AG04450 (cell line): Measurements from ENCODE around the gene PXDN. TPM values are rescaled to one million over a fixed set of nuclear protein-coding genes. Genes with fewer than 3 reads are reported as not detected.

Source experiments
- CTCF ChIA-PET: fragments of 300-600, 350-600 bp; formaldehyde crosslinking; extraction: SDS; loops from one replicate; lab custom pipeline; 2022; ENCODE audit warnings: antibody characterized with exemption, inconsistent platforms; lab: Charles Lee
- POLR2A ChIA-PET: fragments of 350-600 bp; formaldehyde crosslinking; extraction: SDS; loops from one replicate; lab custom pipeline; 2021; ENCODE audit warnings: antibody characterized with exemption, inconsistent platforms; lab: Yijun Ruan, JAX
- DNase-seq: peaks from one replicate; pipeline ENCODE4 v3.0.0-alpha.2; 2011; ENCODE audit warnings: low read depth, low spot score
- H3K27ac ChIP-seq: one replicate; pipeline ENCODE4 v1.5.1; 2012; ENCODE audit warnings: low read depth, low read length, control low read depth
- H3K27me3 ChIP-seq: one replicate; pipeline ENCODE4 v1.6.0; 2012; ENCODE audit warnings: low read length; ENCODE audit not compliant: control insufficient read depth, insufficient read depth
- H3K4me3 ChIP-seq: 2 replicates; pipeline ENCODE4 v1.5.1; 2011; ENCODE audit warnings: mild to moderate bottlenecking, low read depth, low read length, control low read depth
- H3K9me3 ChIP-seq: 2 replicates; pipeline ENCODE4 v1.5.1; 2012; ENCODE audit warnings: low read length; ENCODE audit not compliant: control insufficient read depth, insufficient read depth
- CTCF ChIP-seq: IDR thresholded peaks from 2 replicates; pipeline ENCODE4 v1.5.1; 2011; ENCODE audit warnings: low read depth, low read length, control low read depth, inconsistent platforms
- polyA plus RNA-seq: library from polyadenylated mRNA; depleted of rRNA; stranded (reverse); fragments of >200 nt; gene quantifications from 2 replicates; pipeline ENCODE4 v1.2.3, GENCODE V29; 2011

Gene PXDN
- polyA plus RNA-seq, 1 experiment = 271 TPM

- TF ChIP-seq CTCF = no peak
- CTCF ChIA-PET = interaction anchor here (0.8 to 3.2 kb wide), 20 partner anchors 16 to 798 kb away, joined by 3 to 53 read pairs (median 9); no protein-coding TSS in a partner anchor
- H3K9me3 ChIP-seq = peaks cover 13% of the 10 kb centered on the region
- H3K27ac ChIP-seq = no peak overlapping the region
- peaks cover 4% of the 10 kb centered on the region for H3K27me3 ChIP-seq
- H3K4me3 ChIP-seq = no peak overlapping the region
- no peak for DNase-seq
- POLR2A ChIA-PET = interaction anchor here (1.6 kb wide), 1 partner anchor 21 kb away, joined by 10 read pairs; no protein-coding TSS in a partner anchor
Measured at GRCh38 chr2:1751767-1752725, 7.7 kb upstream of the PXDN start.

GRCh38 chr2:1750933-1751766 lies 6.8 kb upstream of the PXDN start:
- POLR2A ChIA-PET = interaction anchor here (0.5 to 1.6 kb wide), 5 partner anchors 20 to 124 kb away, joined by 3 to 15 read pairs (median 4); no protein-coding TSS in a partner anchor
- CTCF ChIA-PET = interaction anchor here (0.6 to 2.3 kb wide), 50 partner anchors 9 to 1635 kb away, joined by 3 to 53 read pairs (median 6); no protein-coding TSS in a partner anchor
- H3K4me3 ChIP-seq = no peak overlapping the region
- H3K9me3 ChIP-seq = peaks cover 13% of the 10 kb centered on the region
- peak; percentile 72 for DNase-seq
- H3K27ac ChIP-seq = no peak overlapping the region
- H3K27me3 ChIP-seq = peaks cover 4% of the 10 kb centered on the region
- TF ChIP-seq CTCF = peak; percentile 95

GRCh38 chr2:1750270-1750932 lies 6.1 kb upstream of the PXDN start:
- TF ChIP-seq CTCF = no peak
- CTCF ChIA-PET = interaction anchor here (0.6 to 2.3 kb wide), 50 partner anchors 8 to 1636 kb away, joined by 3 to 53 read pairs (median 6); no protein-coding TSS in a partner anchor
- POLR2A ChIA-PET = interaction anchor here (0.5 to 1.6 kb wide), 5 partner anchors 19 to 124 kb away, joined by 3 to 15 read pairs (median 4); no protein-coding TSS in a partner anchor
- Histone ChIP-seq H3K9me3 (peaks cover 13% of the 10 kb centered on the region), H3K27ac (no peak overlapping the region), H3K4me3 (no peak overlapping the region), H3K27me3 (peaks cover 4% of the 10 kb centered on the region)
- DNase-seq = no peak

- no peak for DNase-seq
- no peak for TF ChIP-seq CTCF
- no peak overlapping the region for H3K27ac ChIP-seq
- peaks cover 9% of the 10 kb centered on the region for H3K9me3 ChIP-seq
- peaks cover 4% of the 10 kb centered on the region for H3K27me3 ChIP-seq
- ChIA-PET POLR2A (no interaction called here), CTCF (interaction anchor here (0.7 to 2.3 kb wide), 15 partner anchors 9 to 195 kb away, joined by 3 to 53 read pairs (median 11); no protein-coding TSS in a partner anchor)
- no peak overlapping the region for H3K4me3 ChIP-seq
Measured at GRCh38 chr2:1749489-1750119, 5.3 kb upstream of the PXDN start.
